Smooth muscle cell (in vitro differentiated cells): ENCODE measurements around the gene TRIM46. TPM values are rescaled to one million over a fixed set of nuclear protein-coding genes. Genes with fewer than 3 reads are reported as not detected.

Experiments used
- DNase-seq: peaks from one replicate; lab custom pipeline; 2025; ENCODE audit not compliant: unreplicated experiment; lab: John Stamatoyannopoulos, UW
- H2AFZ ChIP-seq: fragments of 200-600 bp; sonication (generic); 2 replicates; pipeline ENCODE4 v1.6.0; 2016; ENCODE audit warnings: antibody characterized with exemption, low read depth, mild to moderate bottlenecking
- H3F3A ChIP-seq: fragments of 200-600 bp; sonication (generic); 2 replicates; pipeline ENCODE4 v1.6.0; 2017; ENCODE audit warnings: antibody characterized with exemption, low read depth
- H3K27ac ChIP-seq: fragments of 200-600 bp; sonication (generic); 2 replicates; pipeline ENCODE4 v1.5.1; 2016; ENCODE audit warnings: low read depth, mild to moderate bottlenecking
- H3K27me3 ChIP-seq: fragments of 200-600 bp; sonication (generic); 2 replicates; pipeline ENCODE4 v1.6.1; 2016; ENCODE audit warnings: low read depth, mild to moderate bottlenecking
- H3K36me3 ChIP-seq: fragments of 200-600 bp; sonication (generic); 2 replicates; pipeline ENCODE4 v1.5.1; 2016; ENCODE audit warnings: low read depth
- H3K4me1 ChIP-seq: fragments of 200-600 bp; sonication (generic); 2 replicates; pipeline ENCODE4 v1.5.1; 2016; ENCODE audit warnings: low read depth
- H3K4me2 ChIP-seq: fragments of 200-600 bp; sonication (generic); 2 replicates; pipeline ENCODE4 v1.6.0; 2016; ENCODE audit warnings: mild to moderate bottlenecking
- H3K4me3 ChIP-seq: fragments of 200-600 bp; sonication (generic); 2 replicates; pipeline ENCODE4 v1.5.1; 2016; ENCODE audit warnings: mild to moderate bottlenecking
- H3K79me2 ChIP-seq: fragments of 200-600 bp; sonication (generic); 2 replicates; pipeline ENCODE4 v1.6.0; 2016; ENCODE audit warnings: low read depth, mild to moderate bottlenecking
- H3K9ac ChIP-seq: fragments of 200-600 bp; sonication (generic); 2 replicates; pipeline ENCODE4 v1.6.0; 2016; ENCODE audit warnings: low read depth
- H3K9me3 ChIP-seq: fragments of 200-600 bp; sonication (generic); replicated peaks from 2 replicates; pipeline ENCODE4 v1.5.1; 2016; ENCODE audit warnings: low read depth
- H4K20me1 ChIP-seq: fragments of 200-600 bp; sonication (generic); 2 replicates; pipeline ENCODE4 v1.6.0; 2016; ENCODE audit warnings: low read depth
- CTCF ChIP-seq: fragments of 200-600 bp; sonication (generic); IDR thresholded peaks from 2 replicates; pipeline ENCODE4 v1.5.1; 2017; ENCODE audit warnings: borderline replicate concordance, mild to moderate bottlenecking, antibody characterized with exemption; ENCODE audit not compliant: insufficient read depth, poor library complexity, severe bottlenecking
- WGBS: methylation state at CpG from one replicate; pipeline ENCODE4 v1.1.7; 2016; ENCODE audit warnings: low lambda C conversion rate; 5-methylcytosine and 5-hydroxymethylcytosine counted together
- polyA plus RNA-seq: library from polyadenylated mRNA; unstranded; fragments of >200 nt; fragmentation: Nextera tagmentation; extraction: Ambion mirVana; gene quantifications from 2 replicates; pipeline ENCODE4 v1.2.1, GENCODE V29; 2016
- total RNA-seq: library from RNA; depleted of rRNA; stranded (reverse); fragments of >200 nt; gene quantifications from 2 replicates; pipeline ENCODE4 v1.2.3, GENCODE V29; 2014

Gene TRIM46
- total and polyA plus RNA-seq, 2 experiments from 2014 or later: 3.6 to 3.8 TPM

GRCh38 chr1:155205969-155206593, 32.4 kb downstream of the TRIM46 start:
- no peak for DNase-seq
- no peak overlapping the region for H3K4me2 ChIP-seq
- no peaks in the 10 kb centered on the region for H4K20me1 ChIP-seq
- no peak overlapping the region for H3K27ac ChIP-seq
- no peaks in the 10 kb centered on the region for H3K27me3 ChIP-seq
- H3K4me1 ChIP-seq: peaks cover 10% of the 10 kb centered on the region
- H3K79me2 ChIP-seq: peaks cover 12% of the 10 kb centered on the region
- peaks cover 4% of the 10 kb centered on the region for H3F3A ChIP-seq
- no peaks in the 10 kb centered on the region for H3K36me3 ChIP-seq
- H3K9ac ChIP-seq: no peak overlapping the region
- no peak overlapping the region for H3K4me3 ChIP-seq
- TF ChIP-seq CTCF: no peak
- H3K9me3 ChIP-seq: no peaks in the 10 kb centered on the region
- H2AFZ ChIP-seq: no peak overlapping the region
- 79% methylated on average over 9 of the region's 9 CpGs for WGBS

GRCh38 chr1:155206891-155207805, 33.5 kb downstream of the TRIM46 start:
- Histone ChIP-seq H2AFZ (no peak overlapping the region), H3K4me1 (peaks cover 10% of the 10 kb centered on the region), H3K36me3 (no peaks in the 10 kb centered on the region), H3K4me2 (peak overlapping the region; percentile 96), H4K20me1 (no peaks in the 10 kb centered on the region), H3K9me3 (no peaks in the 10 kb centered on the region), H3K27ac (peak overlapping the region; percentile 100), H3K27me3 (no peaks in the 10 kb centered on the region), H3K79me2 (peaks cover 12% of the 10 kb centered on the region), H3K9ac (peak overlapping the region; percentile 100), H3F3A (peaks cover 4% of the 10 kb centered on the region), H3K4me3 (peak overlapping the region; percentile 81)
- 19% methylated on average over 13 of the region's 13 CpGs for WGBS
- peak; percentile 82 for TF ChIP-seq CTCF
- DNase-seq: peak; percentile 47

GRCh38 chr1:155207806-155208540, 34.3 kb downstream of the TRIM46 start, which contains the start of gene THBS3:
Gene THBS3 (minus strand): TSS chr1:155207897. CDS start chr1:155207876, 21 bp downstream.
- H3K4me3 ChIP-seq: peak within 1 kb of the TSS; percentile 81
- H2AFZ ChIP-seq: peak within 1 kb of the TSS; percentile 42
- peak within 1 kb of the TSS; percentile 100 for H3K9ac ChIP-seq
- H3F3A ChIP-seq: peaks cover 4% of the 10 kb centered on the region
- no peaks in the 10 kb centered on the region for H4K20me1 ChIP-seq
- H3K27ac ChIP-seq: peak within 1 kb of the TSS; percentile 100
- 15% methylated on average over 17 of the region's 17 CpGs for WGBS
- no peaks in the 10 kb centered on the region for H3K27me3 ChIP-seq
- no peak for DNase-seq
- H3K79me2 ChIP-seq: peaks cover 12% of the 10 kb centered on the region
- no peaks in the 10 kb centered on the region for H3K36me3 ChIP-seq
- peak within 1 kb of the TSS; percentile 96 for H3K4me2 ChIP-seq
- H3K4me1 ChIP-seq: peaks cover 10% of the 10 kb centered on the region
- TF ChIP-seq CTCF: no peak
- H3K9me3 ChIP-seq: no peaks in the 10 kb centered on the region
